ENCODE results near the gene DGKI.

DNA sequence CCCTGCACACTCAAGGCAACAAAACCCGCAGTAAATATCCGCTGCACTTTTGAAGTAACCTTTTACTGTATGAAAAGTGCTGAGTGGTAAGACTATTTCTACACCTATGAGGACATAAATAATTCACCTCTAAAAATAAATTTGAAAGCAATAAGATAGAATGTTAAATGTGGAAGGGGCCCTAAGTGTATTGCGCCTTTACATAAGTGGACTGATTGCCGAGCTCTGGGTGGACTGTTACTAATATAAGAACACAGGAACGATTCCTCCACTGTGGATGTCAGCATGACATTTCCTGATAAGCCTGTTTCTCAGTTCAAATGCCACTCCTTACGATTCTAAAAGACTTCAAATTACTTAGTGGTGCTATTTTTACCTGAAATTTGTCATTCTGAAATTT, 311.2 kb downstream of the DGKI start:
- TF ChIP-seq POLR2A (IDR thresholded peaks at IDR 0.05; ENCODE audit: low read depth), result no peak
- TF ChIP-seq, protein P1, sequence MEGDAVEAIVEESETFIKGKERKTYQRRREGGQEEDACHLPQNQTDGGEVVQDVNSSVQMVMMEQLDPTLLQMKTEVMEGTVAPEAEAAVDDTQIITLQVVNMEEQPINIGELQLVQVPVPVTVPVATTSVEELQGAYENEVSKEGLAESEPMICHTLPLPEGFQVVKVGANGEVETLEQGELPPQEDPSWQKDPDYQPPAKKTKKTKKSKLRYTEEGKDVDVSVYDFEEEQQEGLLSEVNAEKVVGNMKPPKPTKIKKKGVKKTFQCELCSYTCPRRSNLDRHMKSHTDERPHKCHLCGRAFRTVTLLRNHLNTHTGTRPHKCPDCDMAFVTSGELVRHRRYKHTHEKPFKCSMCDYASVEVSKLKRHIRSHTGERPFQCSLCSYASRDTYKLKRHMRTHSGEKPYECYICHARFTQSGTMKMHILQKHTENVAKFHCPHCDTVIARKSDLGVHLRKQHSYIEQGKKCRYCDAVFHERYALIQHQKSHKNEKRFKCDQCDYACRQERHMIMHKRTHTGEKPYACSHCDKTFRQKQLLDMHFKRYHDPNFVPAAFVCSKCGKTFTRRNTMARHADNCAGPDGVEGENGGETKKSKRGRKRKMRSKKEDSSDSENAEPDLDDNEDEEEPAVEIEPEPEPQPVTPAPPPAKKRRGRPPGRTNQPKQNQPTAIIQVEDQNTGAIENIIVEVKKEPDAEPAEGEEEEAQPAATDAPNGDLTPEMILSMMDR (IDR thresholded peaks at IDR 0.05), result no peak
- no peak for TF ChIP-seq POLR2AphosphoS5 (IDR thresholded peaks at IDR 0.05)
